Hepatic stellate cell (primary cell): Measurements from ENCODE around the gene PLA2G3.
A peak's percentile ranks its signal among the peaks of the same experiment; 100 is the strongest.
"Not testable (repeated sequence)": the region's sequence is repeated elsewhere in the genome, so short reads cannot be mapped to it uniquely, and the experiment has no call there.

ENCODE experiments used
- DNase-seq: peaks from one replicate; pipeline ENCODE4 v3.0.0; 2011; ENCODE audit warnings: low spot score

The PLA2G3 gene

GRCh38 chr22:31099841-31100761 lies 40.2 kb downstream of the PLA2G3 start:
- DNase-seq = no peak

GRCh38 chr22:31099386-31099785 lies 40.9 kb downstream of the PLA2G3 start:
- no peak for DNase-seq

GRCh38 chr22:31098632-31099110 lies 41.6 kb downstream of the PLA2G3 start:
- DNase-seq = no peak

GRCh38 chr22:31097941-31098631 lies 42.2 kb downstream of the PLA2G3 start:
- no peak for DNase-seq

GRCh38 chr22:31097539-31097938 lies 42.8 kb downstream of the PLA2G3 start:
- DNase-seq = not testable (repeated sequence)

- no peak for DNase-seq
These were observed 43.5 kb downstream of the PLA2G3 start for GRCh38 chr22:31096657-31097279.

- DNase-seq = no peak
These were observed 44.6 kb downstream of the PLA2G3 start for GRCh38 chr22:31095637-31096249.

GRCh38 chr22:31094741-31095140 lies 45.6 kb downstream of the PLA2G3 start:
- no peak for DNase-seq

- DNase-seq = no peak
These were observed 46.2 kb downstream of the PLA2G3 start for GRCh38 chr22:31094021-31094551.

GRCh38 chr22:31093086-31093850 lies 47.0 kb downstream of the PLA2G3 start:
- DNase-seq = no peak

- no peak for DNase-seq
These were observed 48.1 kb downstream of the PLA2G3 start for GRCh38 chr22:31092161-31092560.

GRCh38 chr22:31091106-31091975 lies 49.0 kb downstream of the PLA2G3 start:
- peak; percentile 4 for DNase-seq

- peak; percentile 11 for DNase-seq
These were observed 49.9 kb downstream of the PLA2G3 start for GRCh38 chr22:31090217-31091085.

- peak; percentile 75 for DNase-seq
These were observed 50.9 kb downstream of the PLA2G3 start for GRCh38 chr22:31089160-31090100.

- DNase-seq = no peak
These were observed 51.9 kb downstream of the PLA2G3 start for GRCh38 chr22:31088233-31088986.

GRCh38 chr22:31087744-31088215 lies 52.5 kb downstream of the PLA2G3 start:
- no peak for DNase-seq

- DNase-seq = no peak
These were observed 53.5 kb downstream of the PLA2G3 start for GRCh38 chr22:31086703-31087330.
